ENCODE data around the gene ERBB2.

Gene ERBB2

DNA sequence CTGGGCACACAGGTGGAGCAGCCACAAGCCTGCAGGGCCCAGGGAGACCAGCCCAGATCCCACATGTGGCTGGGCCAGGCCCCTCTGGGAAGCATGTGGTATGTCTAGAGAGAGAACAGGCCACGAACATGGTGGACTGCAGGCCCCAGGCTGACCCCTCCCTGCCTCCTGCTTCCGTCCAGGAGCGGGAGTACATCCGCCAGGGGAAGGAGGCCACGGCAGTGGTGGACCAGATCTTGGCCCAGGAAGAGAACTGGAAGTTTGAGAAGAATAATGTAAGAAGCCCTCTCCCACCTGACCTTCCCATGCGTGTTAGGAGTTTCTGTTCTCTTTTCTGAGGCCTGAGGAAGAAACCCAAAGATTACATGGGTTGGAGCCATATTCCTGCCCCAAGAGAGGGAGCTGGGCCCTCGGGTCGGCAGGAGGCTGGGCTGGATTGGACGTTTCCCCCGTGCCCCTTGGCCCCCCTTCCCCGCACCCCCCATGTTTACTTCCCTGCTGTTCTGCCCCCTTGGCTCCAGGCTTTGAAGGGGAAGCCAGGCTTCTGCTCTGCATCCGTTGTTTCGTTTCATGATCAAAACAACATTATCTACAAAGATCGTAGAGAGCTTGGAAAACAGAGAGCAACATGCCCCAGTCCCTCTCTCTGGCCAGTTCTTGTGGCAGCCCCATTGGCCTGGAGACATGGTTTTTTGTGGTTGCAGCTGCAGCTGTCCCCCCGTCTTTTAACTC is 40.4 kb upstream of the ERBB2 start:
- 83 to 85% methylated on average over 15 of the region's 15 CpGs for WGBS, 2 experiments
- H3K36me3 ChIP-seq (ENCODE audit: control insufficient read depth, insufficient read depth, low read length): peaks cover 4% of the 10 kb centered on the region
- H3K27ac ChIP-seq (ENCODE audit: insufficient read depth, low read depth, low read length, poor library complexity, severe bottlenecking): no peak overlapping the region
- peaks cover 21% of the 10 kb centered on the region for H3K4me1 ChIP-seq (ENCODE audit: control insufficient read depth, insufficient read depth, low read length)
- no peak overlapping the region for H3K4me3 ChIP-seq (ENCODE audit: insufficient read depth, low read depth, low read length)
- no peaks in the 10 kb centered on the region for H3K27me3 ChIP-seq (ENCODE audit: control insufficient read depth, insufficient read depth, low read length, poor library complexity, severe bottlenecking)
- H3K9me3 ChIP-seq (ENCODE audit: control insufficient read depth, low read length): no peaks in the 10 kb centered on the region

DNA sequence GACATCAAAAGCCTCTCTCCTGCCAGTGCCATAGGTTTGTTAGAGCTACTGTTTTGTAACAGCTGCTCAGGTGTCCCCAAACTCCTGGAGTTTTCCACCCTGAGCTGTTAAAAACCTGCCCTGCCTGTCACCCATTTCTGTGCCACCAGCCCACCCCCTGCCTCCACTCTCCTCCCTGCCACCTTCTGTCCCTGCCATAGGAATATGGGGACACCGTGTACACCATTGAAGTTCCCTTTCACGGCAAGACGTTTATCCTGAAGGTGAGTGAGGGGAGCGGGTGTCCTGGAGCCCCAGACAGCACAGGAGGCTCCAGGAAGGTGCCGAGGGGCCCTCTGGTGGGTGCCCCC is 39.9 kb upstream of the ERBB2 start:
- no peak overlapping the region for H3K27ac ChIP-seq (ENCODE audit: insufficient read depth, low read depth, low read length, poor library complexity, severe bottlenecking)
- peaks cover 18% of the 10 kb centered on the region for H3K4me1 ChIP-seq (ENCODE audit: control insufficient read depth, insufficient read depth, low read length)
- H3K27me3 ChIP-seq (ENCODE audit: control insufficient read depth, insufficient read depth, low read length, poor library complexity, severe bottlenecking): no peaks in the 10 kb centered on the region
- H3K9me3 ChIP-seq (ENCODE audit: control insufficient read depth, low read length): no peaks in the 10 kb centered on the region
- 93 to 94% methylated on average over 5 of the region's 5 CpGs for WGBS, 2 experiments
- no peak overlapping the region for H3K4me3 ChIP-seq (ENCODE audit: insufficient read depth, low read depth, low read length)
- peaks cover 4% of the 10 kb centered on the region for H3K36me3 ChIP-seq (ENCODE audit: control insufficient read depth, insufficient read depth, low read length)

- 94 to 96% methylated on average over 35 of the region's 35 CpGs for WGBS, 2 experiments
- Histone ChIP-seq H3K4me3 (ENCODE audit: insufficient read depth, low read depth, low read length) (no peak overlapping the region), H3K4me1 (ENCODE audit: control insufficient read depth, insufficient read depth, low read length) (peaks cover 18% of the 10 kb centered on the region), H3K27me3 (ENCODE audit: control insufficient read depth, insufficient read depth, low read length, poor library complexity, severe bottlenecking) (peaks cover 3% of the 10 kb centered on the region), H3K27ac (ENCODE audit: insufficient read depth, low read depth, low read length, poor library complexity, severe bottlenecking) (no peak overlapping the region), H3K9me3 (ENCODE audit: control insufficient read depth, low read length) (no peaks in the 10 kb centered on the region), H3K36me3 (ENCODE audit: control insufficient read depth, insufficient read depth, low read length) (peaks cover 4% of the 10 kb centered on the region)
Measured at GRCh38 chr17:39660397-39661385, 39.2 kb upstream of the ERBB2 start.

DNA sequence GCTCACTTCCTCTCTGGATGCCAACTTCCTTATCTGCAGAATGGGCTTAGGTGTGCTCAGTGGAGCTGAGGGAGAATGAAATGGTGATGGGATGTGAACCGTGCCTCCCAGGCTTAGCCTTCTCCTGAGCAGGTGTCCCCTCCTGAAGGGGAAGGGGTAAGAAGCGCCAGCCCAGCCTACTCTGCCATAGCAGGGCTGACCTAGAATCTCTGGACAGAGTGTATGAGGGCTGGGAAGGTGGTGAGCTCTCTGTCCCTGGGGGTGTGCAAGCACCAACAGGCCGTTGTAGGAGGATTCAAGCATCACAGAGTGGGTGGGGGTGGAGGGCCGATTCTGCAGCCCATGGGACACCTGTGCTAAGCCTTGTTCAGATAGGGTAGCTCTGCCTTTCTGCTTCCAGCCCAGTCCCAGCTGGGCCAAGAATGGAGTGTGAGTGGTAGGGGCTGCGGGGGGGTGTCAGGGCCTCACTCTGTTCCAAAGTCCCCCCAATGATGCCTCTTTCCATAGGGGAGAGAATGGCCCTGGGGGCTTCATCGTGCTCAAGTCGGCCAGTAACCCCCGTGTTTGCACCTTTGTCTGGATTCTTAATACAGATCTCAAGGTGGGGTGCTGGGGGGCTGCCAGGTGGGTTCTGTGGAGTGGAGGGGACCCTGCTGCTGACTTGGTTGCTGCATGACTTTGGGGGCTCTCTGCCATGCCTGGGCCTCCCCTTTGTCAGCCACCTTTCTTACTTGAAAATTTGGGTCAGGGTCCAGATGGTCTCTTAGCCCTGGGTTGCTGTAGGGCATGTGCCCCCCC is 37.9 kb upstream of the ERBB2 start:
- 92% methylated on average over 8 of the region's 8 CpGs for WGBS, 2 experiments
- Histone ChIP-seq H3K4me1 (ENCODE audit: control insufficient read depth, insufficient read depth, low read length) (peaks cover 23% of the 10 kb centered on the region), H3K27me3 (ENCODE audit: control insufficient read depth, insufficient read depth, low read length, poor library complexity, severe bottlenecking) (peaks cover 15% of the 10 kb centered on the region), H3K4me3 (ENCODE audit: insufficient read depth, low read depth, low read length) (no peak overlapping the region), H3K36me3 (ENCODE audit: control insufficient read depth, insufficient read depth, low read length) (peaks cover 4% of the 10 kb centered on the region), H3K27ac (ENCODE audit: insufficient read depth, low read depth, low read length, poor library complexity, severe bottlenecking) (no peak overlapping the region), H3K9me3 (ENCODE audit: control insufficient read depth, low read length) (no peaks in the 10 kb centered on the region)

GRCh38 chr17:39662551-39663339 is 37.1 kb upstream of the ERBB2 start:
- Histone ChIP-seq H3K27me3 (ENCODE audit: control insufficient read depth, insufficient read depth, low read length, poor library complexity, severe bottlenecking) (peaks cover 23% of the 10 kb centered on the region), H3K27ac (ENCODE audit: insufficient read depth, low read depth, low read length, poor library complexity, severe bottlenecking) (no peak overlapping the region), H3K36me3 (ENCODE audit: control insufficient read depth, insufficient read depth, low read length) (peaks cover 2% of the 10 kb centered on the region), H3K4me3 (ENCODE audit: insufficient read depth, low read depth, low read length) (no peak overlapping the region), H3K9me3 (ENCODE audit: control insufficient read depth, low read length) (no peaks in the 10 kb centered on the region), H3K4me1 (ENCODE audit: control insufficient read depth, insufficient read depth, low read length) (peaks cover 26% of the 10 kb centered on the region)
- WGBS, 2 experiments: 82 to 85% methylated on average over 22 of the region's 22 CpGs

- 69 to 100% methylated on average over 1 to 2 of the region's 4 CpGs for WGBS, 2 experiments
- H3K4me3 ChIP-seq (ENCODE audit: insufficient read depth, low read depth, low read length): no peak overlapping the region
- no peaks in the 10 kb centered on the region for H3K36me3 ChIP-seq (ENCODE audit: control insufficient read depth, insufficient read depth, low read length)
- peaks cover 29% of the 10 kb centered on the region for H3K27me3 ChIP-seq (ENCODE audit: control insufficient read depth, insufficient read depth, low read length, poor library complexity, severe bottlenecking)
- no peak overlapping the region for H3K27ac ChIP-seq (ENCODE audit: insufficient read depth, low read depth, low read length, poor library complexity, severe bottlenecking)
- no peaks in the 10 kb centered on the region for H3K9me3 ChIP-seq (ENCODE audit: control insufficient read depth, low read length)
- peaks cover 26% of the 10 kb centered on the region for H3K4me1 ChIP-seq (ENCODE audit: control insufficient read depth, insufficient read depth, low read length)
Measured at GRCh38 chr17:39663340-39663687, 36.5 kb upstream of the ERBB2 start.

DNA sequence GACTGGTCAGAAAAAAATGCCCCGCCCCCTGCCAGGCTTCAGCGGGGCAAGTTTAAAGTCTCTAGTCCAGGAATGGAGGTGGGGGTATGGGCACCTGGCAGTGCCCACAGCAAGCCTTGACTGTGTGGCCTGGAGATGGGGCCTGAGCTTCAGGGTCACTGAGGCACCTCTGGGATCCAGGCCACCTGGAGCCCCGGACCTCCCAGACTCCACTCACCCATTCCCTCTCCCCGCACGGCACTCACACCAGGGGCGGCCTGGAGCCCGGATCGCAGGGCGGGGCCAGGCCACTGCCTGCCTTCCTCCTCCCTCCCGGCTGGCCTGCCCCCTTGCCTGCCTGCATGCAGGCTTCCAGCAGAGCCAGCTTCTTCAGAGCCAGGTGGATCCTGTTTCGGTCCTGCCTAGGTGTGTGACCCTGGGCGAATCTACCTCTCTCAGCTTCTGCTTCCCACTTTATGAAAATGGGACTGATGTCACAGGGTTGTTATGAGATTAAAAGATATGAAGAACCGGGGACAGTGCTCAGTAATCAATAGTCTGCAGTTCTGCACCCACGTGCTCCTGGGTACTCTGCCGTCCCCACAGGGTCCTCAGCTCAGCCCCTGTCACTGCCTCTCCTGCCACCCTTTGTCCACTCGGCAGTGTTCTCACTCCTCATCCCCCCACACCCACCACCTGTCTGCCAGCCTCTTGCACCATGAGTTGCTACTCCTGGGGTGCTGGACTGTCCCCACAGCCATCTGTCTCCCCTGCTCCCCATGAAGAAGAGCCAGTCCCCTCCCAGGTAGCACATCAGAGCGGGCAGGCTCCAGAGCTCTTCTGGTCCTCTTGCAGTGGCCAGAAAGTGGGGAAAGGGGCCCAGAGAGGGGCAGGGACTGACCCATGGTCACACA is 35.9 kb upstream of the ERBB2 start:
- no peak overlapping the region for H3K4me3 ChIP-seq (ENCODE audit: insufficient read depth, low read depth, low read length)
- no peaks in the 10 kb centered on the region for H3K9me3 ChIP-seq (ENCODE audit: control insufficient read depth, low read length)
- no peak overlapping the region for H3K27ac ChIP-seq (ENCODE audit: insufficient read depth, low read depth, low read length, poor library complexity, severe bottlenecking)
- H3K27me3 ChIP-seq (ENCODE audit: control insufficient read depth, insufficient read depth, low read length, poor library complexity, severe bottlenecking): peaks cover 35% of the 10 kb centered on the region
- peaks cover 26% of the 10 kb centered on the region for H3K4me1 ChIP-seq (ENCODE audit: control insufficient read depth, insufficient read depth, low read length)
- no peaks in the 10 kb centered on the region for H3K36me3 ChIP-seq (ENCODE audit: control insufficient read depth, insufficient read depth, low read length)
- 22 to 23% methylated on average over 17 of the region's 17 CpGs for WGBS, 2 experiments

DNA sequence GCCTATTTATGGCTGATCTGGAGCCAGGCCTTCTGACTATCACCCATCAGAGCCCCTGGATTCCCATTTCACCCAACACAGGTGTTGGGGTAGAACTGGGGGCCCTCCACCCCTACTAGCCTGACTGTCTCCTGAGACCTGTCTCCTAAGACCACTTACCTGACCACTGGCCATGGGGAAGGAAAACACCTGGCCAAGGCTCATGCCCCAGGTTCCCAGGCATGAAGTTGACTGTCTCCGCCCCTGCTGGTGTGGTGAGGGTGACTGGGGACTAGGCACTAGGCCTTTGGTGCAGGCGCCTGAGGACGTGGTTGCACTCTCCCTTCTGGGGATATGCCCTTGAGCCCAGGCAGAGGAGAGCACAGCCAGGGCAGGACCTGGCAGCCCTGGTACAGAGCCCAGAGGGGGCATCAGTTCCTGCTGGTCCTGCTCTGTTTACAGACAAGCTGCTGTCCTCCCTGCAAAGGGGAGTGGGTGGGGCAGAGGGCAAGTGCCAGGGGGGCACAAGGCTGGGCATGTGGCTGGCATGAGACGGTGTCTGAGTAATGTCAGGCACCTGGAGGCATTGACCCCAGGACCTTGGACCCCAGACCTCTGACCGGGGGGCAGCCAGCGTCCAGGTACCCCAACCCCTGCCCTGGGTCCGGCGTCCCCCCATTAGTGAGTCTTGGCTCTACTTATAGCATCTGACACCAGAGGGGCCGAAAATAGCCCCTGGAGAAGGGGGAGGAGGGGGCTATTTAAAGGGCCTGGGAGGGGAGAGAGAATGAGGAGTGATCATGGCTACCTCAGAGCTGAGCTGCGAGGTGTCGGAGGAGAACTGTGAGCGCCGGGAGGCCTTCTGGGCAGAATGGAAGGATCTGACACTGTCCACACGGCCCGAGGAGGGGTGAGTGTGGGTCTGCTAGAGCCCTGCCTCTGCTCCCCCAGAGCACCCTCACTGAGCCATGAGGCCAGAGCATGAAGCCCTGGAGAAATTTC is 35.0 kb upstream of the ERBB2 start, which contains the start of gene TCAP:
TCAP (plus strand) TSS at position 769 of the 981 bp plus-strand sequence; CDS start at position 780, 11 bp downstream.
- WGBS, 2 experiments: 75 to 76% methylated on average over 15 of the region's 15 CpGs
- H3K9me3 ChIP-seq (ENCODE audit: control insufficient read depth, low read length): no peaks in the 10 kb centered on the region
- H3K27me3 ChIP-seq (ENCODE audit: control insufficient read depth, insufficient read depth, low read length, poor library complexity, severe bottlenecking): peaks cover 45% of the 10 kb centered on the region
- no peaks in the 10 kb centered on the region for H3K36me3 ChIP-seq (ENCODE audit: control insufficient read depth, insufficient read depth, low read length)
- no peak within 1 kb of the TSS for H3K4me3 ChIP-seq (ENCODE audit: insufficient read depth, low read depth, low read length)
- H3K27ac ChIP-seq (ENCODE audit: insufficient read depth, low read depth, low read length, poor library complexity, severe bottlenecking): no peak within 1 kb of the TSS
- peaks cover 26% of the 10 kb centered on the region for H3K4me1 ChIP-seq (ENCODE audit: control insufficient read depth, insufficient read depth, low read length)
